AG04450 (cell line): Measurements from ENCODE around the gene PSMD4. TPM values are rescaled to one million over a fixed set of nuclear protein-coding genes. Genes with fewer than 3 reads are reported as not detected.

Source experiments
- CTCF ChIA-PET: fragments of 300-600, 350-600 bp; formaldehyde crosslinking; extraction: SDS; loops from one replicate; lab custom pipeline; 2022; ENCODE audit warnings: antibody characterized with exemption, inconsistent platforms; lab: Charles Lee
- POLR2A ChIA-PET: fragments of 350-600 bp; formaldehyde crosslinking; extraction: SDS; loops from one replicate; lab custom pipeline; 2021; ENCODE audit warnings: antibody characterized with exemption, inconsistent platforms; lab: Yijun Ruan, JAX
- DNase-seq: peaks from one replicate; pipeline ENCODE4 v3.0.0-alpha.2; 2011; ENCODE audit warnings: low read depth, low spot score
- H3K27ac ChIP-seq: one replicate; pipeline ENCODE4 v1.5.1; 2012; ENCODE audit warnings: low read depth, low read length, control low read depth
- H3K27me3 ChIP-seq: one replicate; pipeline ENCODE4 v1.6.0; 2012; ENCODE audit warnings: low read length; ENCODE audit not compliant: control insufficient read depth, insufficient read depth
- H3K4me3 ChIP-seq: 2 replicates; pipeline ENCODE4 v1.5.1; 2011; ENCODE audit warnings: mild to moderate bottlenecking, low read depth, low read length, control low read depth
- H3K9me3 ChIP-seq: 2 replicates; pipeline ENCODE4 v1.5.1; 2012; ENCODE audit warnings: low read length; ENCODE audit not compliant: control insufficient read depth, insufficient read depth
- polyA plus RNA-seq: library from polyadenylated mRNA; depleted of rRNA; stranded (reverse); fragments of >200 nt; gene quantifications from 2 replicates; pipeline ENCODE4 v1.2.3, GENCODE V29; 2011
- TF ChIP-seq, protein P1 (sequence below): IDR thresholded peaks from 2 replicates; pipeline ENCODE4 v1.5.1; 2011; ENCODE audit warnings: low read depth, low read length, control low read depth, inconsistent platforms

Gene PSMD4
- polyA plus RNA-seq, 1 experiment = 258 TPM

DNA sequence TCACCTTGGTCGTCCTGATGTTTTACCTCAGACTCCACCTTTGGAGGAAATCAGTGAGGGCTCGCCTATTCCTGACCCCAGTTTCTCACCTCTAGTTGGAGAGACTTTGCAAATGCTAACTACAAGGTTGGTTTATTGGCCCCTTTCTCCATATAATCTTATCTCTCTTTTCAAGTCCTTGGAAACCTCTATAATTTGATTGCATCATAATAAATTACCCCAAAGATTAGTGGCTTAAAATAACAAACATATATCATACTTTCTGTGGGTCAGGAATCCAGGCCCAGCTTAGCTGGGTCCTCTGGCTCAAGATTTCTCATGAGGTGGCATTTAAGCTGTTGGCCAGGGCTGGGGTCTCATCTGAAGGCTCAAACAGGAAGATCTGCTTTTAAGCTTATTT lies 12.1 kb upstream of the PSMD4 start:
- no peak overlapping the region for H3K27ac ChIP-seq
- H3K4me3 ChIP-seq = no peak overlapping the region
- H3K9me3 ChIP-seq = no peaks in the 10 kb centered on the region
- CTCF ChIA-PET = interaction anchor here (1.1 to 4.6 kb wide), 2 partner anchors 10 to 14 kb away, joined by 4 to 21 read pairs; no protein-coding TSS in a partner anchor
- TF ChIP-seq, protein P1, sequence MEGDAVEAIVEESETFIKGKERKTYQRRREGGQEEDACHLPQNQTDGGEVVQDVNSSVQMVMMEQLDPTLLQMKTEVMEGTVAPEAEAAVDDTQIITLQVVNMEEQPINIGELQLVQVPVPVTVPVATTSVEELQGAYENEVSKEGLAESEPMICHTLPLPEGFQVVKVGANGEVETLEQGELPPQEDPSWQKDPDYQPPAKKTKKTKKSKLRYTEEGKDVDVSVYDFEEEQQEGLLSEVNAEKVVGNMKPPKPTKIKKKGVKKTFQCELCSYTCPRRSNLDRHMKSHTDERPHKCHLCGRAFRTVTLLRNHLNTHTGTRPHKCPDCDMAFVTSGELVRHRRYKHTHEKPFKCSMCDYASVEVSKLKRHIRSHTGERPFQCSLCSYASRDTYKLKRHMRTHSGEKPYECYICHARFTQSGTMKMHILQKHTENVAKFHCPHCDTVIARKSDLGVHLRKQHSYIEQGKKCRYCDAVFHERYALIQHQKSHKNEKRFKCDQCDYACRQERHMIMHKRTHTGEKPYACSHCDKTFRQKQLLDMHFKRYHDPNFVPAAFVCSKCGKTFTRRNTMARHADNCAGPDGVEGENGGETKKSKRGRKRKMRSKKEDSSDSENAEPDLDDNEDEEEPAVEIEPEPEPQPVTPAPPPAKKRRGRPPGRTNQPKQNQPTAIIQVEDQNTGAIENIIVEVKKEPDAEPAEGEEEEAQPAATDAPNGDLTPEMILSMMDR = no peak
- POLR2A ChIA-PET = no interaction called here
- no peak for DNase-seq
- no peaks in the 10 kb centered on the region for H3K27me3 ChIP-seq

DNA sequence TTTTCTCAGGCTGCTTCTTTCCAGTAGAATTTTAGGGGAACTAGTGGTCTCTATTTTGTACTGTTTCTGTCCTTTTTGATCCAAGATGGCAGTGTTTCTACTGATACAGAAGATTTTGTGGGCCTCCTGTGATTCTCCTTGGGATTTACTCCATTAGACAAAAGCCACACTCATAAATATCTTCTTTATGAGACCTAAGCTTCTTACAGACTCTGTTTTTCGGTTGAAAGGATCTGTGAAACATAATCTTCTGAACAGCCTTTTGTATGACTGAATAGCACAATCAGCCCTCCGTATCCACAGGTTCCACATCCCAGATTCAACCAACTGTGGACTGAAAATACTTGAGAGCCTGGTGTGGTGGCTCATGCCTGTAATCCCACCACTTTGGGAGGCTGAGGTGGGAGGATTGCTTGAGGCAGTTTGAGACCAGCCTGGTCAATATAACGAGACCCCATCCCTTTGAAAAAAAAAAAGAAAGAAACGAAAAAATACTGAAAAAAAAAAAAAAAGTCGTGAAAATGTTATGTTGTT lies 10.8 kb upstream of the PSMD4 start:
- H3K27me3 ChIP-seq = no peaks in the 10 kb centered on the region
- TF ChIP-seq, protein P1 = no peak
- POLR2A ChIA-PET = no interaction called here
- no peak overlapping the region for H3K4me3 ChIP-seq
- no peaks in the 10 kb centered on the region for H3K9me3 ChIP-seq
- CTCF ChIA-PET = interaction anchor here (4.6 kb wide), 1 partner anchor 8 kb away, joined by 21 read pairs; no protein-coding TSS in a partner anchor
- DNase-seq = no peak
- no peak overlapping the region for H3K27ac ChIP-seq

GRCh38 chr1:151246786-151247185 lies 7.7 kb upstream of the PSMD4 start:
- CTCF ChIA-PET = no interaction called here
- Histone ChIP-seq H3K4me3 (no peak overlapping the region), H3K27ac (no peak overlapping the region), H3K27me3 (no peaks in the 10 kb centered on the region), H3K9me3 (no peaks in the 10 kb centered on the region; the same call in 1 of the 2 replicates)
- POLR2A ChIA-PET = interaction anchor here (0.6 kb wide), 1 partner anchor 11 kb away, joined by 4 read pairs; no protein-coding TSS in a partner anchor
- no peak for DNase-seq
- TF ChIP-seq, protein P1 = no peak

GRCh38 chr1:151251656-151252470 lies 2.7 kb upstream of the PSMD4 start:
- Histone ChIP-seq H3K9me3 (no peaks in the 10 kb centered on the region; the same call in 1 of the 2 replicates), H3K4me3 (no peak overlapping the region), H3K27ac (no peak overlapping the region), H3K27me3 (no peaks in the 10 kb centered on the region)
- DNase-seq = peak; percentile 42
- TF ChIP-seq, protein P1 = peak; percentile 94
- ChIA-PET CTCF (interaction anchor here (0.6 to 5.1 kb wide), 29 partner anchors 9 to 227 kb away, joined by 3 to 32 read pairs (median 5); partner anchors contain the start of genes TMOD4 and VPS72), POLR2A (interaction anchor here (0.6 kb wide), 1 partner anchor 144 kb away, joined by 4 read pairs; no protein-coding TSS in a partner anchor)
